NOMO-1 treated with dmso at 0.1 percent for 144 hours (cell line): ENCODE data around the gene DYRK1B.
"Not testable (repeated sequence)": the region's sequence is repeated elsewhere in the genome, so short reads cannot be mapped to it uniquely, and the experiment has no call there.

Experiments
- DNase-seq: peaks from one replicate; lab custom pipeline; 2025; ENCODE audit not compliant: unreplicated experiment; lab: John Stamatoyannopoulos, UW

DYRK1B gene

DNA sequence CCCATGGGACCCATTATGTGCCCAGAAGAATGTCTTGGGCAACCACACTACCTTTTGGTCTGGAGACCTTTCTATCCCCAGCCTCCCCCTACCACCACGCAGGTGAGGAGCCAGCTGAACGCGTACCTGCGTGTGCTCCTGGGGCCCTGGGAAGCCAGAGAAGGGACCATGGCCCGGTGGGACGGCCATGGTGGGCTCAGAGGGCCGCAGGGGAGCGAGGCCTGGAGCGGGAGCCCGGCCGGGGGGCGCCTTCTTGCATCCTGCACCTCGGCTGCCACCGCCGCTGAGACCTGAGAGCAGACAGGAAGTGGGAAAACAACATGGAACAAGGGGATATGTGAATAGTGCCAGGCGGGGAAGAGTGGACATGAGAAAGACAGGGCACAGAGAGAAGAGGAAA lies 2.3 kb downstream of the DYRK1B start:
- no peak for DNase-seq

DNA sequence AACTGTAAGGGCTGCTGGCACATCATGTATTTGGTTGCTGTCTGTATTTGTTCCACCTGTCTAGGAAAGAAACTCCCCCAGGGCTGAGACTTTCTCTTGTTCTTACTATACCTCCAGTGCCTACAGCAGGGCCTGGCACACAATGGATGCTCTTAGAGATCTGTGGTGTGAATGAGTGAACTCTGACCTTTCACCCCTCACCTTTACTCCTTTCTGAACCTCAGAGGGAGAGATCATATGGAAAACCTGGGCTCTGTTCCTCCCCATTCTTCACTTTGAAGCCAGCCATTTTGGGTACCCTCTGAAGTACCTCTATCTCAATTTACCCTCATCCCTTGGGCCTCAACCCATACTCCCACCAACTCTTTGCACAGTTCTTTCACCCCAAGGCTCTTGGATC lies 3.1 kb downstream of the DYRK1B start:
- no peak for DNase-seq

DNA sequence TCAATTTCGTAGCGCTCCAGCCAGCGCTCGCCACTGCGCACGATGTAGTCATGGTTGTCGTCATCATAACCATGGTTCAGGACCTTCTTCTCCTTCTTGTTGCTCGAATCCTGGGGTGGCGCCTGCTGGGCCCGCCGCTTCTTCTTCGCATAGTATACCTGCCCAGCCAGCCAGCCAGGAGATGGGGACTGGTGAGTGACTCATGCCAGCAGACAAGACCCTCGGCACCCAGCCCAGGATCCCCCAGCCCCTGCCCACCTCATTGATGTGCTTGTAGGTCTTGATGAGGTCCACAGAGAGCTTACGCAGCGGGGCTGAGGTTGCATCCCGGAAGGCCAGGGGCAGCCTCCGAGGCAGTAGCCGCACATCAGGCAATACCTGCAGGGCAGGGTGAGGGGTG lies 3.6 kb downstream of the DYRK1B start:
- no peak for DNase-seq

DNA sequence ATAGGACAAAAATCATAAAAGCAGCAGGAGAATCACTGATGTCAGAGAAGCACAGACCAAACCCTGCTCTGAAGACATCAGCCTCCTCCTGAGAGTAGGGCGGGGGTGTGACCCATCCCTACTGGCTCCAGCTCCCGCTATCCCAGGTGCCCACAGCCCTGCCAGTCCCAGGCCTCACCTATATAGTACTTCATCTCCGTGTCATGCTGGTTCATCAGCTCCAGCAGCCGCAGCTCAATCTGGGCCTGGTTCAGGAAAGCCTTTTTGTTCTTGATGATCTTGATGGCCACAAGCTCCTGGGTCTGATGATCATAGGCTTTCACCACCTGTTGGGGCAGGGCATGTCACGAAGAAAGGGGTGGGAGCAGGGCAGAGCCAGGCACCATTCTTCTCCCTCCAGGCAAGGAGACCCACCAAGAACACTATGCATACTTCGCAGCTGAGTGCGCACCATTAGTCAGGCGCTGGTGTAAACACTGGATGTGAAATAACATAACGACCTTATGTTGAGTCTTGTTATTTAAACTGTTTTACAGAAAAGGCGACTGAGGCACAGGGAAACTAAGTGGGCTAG lies 4.2 kb downstream of the DYRK1B start:
- no peak for DNase-seq

DNA sequence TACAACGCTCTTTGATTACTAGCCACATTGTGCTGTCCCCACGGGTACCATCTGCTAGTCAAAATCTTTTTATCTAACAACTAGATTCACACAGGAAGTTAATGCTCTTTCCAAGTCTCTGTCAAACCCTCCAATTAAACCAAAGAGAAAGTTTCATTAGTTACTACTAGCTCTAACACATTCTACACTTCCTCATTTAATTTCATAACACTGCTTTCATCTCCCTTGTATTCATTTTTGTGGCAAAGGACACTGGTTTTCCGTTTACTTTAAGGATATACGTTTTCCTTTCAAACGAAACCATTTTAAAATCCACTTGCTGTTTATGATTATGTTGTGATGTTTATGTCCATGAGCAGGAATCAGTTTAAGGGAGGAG lies 5.3 kb downstream of the DYRK1B start:
- peak; percentile 14 for DNase-seq

DNA sequence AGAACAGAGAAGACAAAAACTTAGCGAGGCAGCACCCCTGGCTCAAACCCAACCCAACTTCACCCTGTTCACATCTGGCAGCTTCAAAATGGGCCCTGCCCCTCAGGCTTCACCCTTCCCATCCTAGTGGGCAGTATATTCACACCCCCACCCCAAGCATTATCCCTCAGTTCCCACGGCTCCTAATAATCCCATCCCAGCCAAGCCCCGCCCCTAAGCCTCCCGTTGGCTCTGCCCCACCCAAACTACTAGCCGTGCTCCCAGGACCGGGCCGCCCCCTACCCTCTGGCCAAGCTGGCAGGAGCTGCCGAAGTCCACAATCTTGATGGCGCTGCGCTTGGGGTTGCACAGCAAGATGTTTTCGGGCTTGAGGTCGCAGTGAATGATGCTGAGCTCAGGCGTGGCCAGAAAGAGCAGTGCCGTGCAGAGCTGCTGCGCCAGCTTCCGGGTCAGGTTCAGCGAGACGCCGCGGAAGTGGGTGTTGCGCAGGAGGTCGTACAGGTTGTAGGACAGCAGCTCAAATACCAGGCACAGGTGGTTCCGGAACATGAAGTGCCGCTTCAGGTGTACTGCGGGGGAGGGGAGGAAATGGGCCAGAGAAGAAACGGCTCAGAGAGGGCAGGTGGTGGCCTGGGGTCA lies 5.8 kb downstream of the DYRK1B start:
- DNase-seq = no peak

DNA sequence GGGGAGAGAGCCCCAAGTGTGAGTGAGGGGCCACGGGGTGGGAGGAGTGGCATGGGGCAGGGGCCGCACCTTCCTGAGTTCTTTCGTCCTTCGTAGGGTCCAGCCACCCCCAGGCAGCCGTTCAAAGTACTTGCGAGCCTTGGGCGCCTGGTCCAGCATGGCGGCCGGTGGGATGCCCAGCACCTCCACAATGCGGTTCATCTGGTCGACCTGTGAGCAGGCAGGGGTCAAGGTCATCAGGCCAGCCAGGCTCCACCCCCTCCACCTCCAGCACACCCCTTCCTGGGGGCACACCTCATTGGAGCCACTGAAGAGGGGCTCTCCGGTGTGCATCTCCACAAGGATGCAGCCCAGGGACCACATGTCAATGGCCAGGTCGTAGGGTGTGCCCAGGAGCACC lies 6.7 kb downstream of the DYRK1B start:
- DNase-seq = no peak

DNA sequence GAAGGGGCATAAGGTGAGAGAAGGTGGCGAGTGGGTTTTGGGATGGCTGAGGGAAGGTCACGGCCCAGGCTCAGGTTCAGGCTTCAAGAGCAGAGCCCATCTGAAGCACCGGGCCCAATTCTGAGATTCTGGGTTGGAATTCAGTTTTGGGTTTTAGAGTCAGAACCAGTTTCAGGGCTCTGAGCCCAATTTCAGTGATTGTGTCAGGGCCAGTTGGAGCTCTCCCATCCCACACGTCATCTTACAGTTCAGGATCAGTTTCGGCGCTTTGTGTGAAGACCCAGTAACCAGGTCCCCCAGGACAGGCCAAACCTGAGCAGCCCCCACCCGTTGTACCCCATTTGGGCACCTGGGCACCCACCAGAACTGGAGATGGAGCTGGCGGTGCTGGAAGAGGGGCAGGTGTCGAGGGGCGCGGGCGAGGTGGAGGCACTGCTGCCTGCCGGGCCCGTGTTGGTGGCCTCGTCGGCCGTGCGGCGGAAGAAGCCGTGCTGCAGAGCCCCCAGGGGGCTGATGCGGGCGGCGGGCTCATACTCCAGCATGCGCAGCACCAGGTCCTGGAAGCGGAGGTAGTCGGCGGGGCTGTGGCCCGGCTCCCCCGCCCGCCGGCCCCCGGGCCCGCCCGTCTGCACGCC lies 7.5 kb downstream of the DYRK1B start:
- no peak for DNase-seq

DNA sequence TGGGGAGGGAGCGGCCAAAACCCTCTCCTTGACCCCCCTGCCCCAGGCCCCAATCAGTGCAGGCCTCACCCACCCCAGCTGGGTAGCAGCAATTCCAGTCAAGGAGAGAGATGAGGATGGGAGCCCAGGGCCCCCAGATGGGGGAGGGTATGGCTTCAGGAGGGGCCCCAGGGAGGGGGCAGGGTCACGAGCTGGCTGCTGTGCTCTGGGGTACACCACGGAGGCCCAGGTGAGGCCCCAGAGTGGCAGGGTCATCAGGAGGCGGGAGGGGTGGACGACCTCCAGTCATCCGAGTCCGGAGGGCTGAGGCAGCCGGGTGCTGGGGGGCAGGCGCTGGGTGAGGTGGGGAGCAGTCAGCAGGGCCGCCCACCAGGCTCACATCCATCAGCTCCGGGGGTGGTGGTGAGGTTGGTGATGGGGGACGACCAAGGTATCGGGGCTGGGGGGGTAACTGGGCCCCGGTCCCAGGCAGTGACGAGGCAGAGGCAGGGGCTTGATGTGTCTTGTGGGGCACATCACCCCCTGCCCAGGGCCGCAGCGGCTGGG lies 8.4 kb downstream of the DYRK1B start:
- DNase-seq = no peak

DNA sequence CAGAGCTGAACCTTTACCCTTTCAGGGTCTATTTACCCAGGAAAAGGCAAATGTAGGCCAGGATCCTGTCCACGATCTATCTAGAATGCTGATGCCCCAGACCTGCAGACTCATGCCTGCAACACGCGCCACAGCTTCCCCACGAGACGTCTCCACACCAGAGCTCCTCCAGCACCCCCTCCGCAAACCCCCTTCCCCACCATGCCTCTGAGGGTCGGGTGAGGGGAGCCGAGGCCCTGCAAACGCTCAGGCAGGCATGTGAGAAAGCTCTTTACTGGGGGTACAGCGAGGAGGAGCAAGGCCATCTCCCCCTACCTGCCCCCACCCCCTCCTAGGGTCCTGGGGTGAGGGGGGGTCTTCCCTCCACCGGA lies 8.9 kb downstream of the DYRK1B start:
- DNase-seq = no peak

DNA sequence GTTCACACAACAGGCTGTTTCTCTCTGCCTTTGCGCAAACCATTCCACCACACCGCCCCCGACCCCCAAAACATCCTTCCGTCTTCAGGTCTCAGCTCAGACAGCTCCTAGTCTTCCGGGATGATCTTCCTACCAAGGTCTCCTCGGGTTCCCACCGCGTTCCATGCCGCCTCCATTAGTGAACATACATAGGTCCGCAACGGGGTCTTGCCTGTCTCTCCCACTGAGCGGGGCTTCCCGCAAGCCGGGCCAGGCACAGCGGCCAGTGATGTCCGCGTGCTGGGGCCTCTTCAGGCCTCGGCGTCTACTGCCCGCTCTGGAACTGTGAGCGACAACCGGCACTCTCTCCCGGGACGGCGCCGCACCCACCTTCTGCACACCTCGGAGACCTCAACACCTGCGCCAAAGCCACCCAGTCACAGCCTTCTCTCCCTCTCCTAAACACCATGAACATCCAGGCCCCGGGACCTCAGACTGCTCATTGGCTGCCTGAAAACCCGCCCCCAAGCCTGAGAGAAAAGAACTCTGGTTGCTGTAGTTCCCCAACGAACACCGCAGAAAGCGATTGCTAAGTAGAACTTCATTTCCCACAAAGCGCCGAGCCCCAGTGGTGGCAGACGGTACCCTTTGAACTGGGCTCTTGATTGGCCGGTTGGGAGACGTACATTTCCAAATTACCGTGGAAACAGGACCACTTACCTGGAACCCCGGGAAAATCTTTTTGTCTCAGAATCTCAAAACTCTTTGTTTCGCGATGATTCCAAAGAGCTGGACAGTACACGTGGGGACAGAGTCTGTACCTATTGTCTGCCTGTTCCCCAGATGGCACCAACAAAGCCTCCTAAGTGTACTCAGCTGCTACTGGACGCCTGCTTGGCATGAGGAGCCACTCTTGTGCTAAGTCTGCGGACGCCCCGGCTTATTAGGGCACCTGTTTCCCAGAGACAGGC lies 9.5 kb downstream of the DYRK1B start:
- peak; percentile 89 for DNase-seq

DNA sequence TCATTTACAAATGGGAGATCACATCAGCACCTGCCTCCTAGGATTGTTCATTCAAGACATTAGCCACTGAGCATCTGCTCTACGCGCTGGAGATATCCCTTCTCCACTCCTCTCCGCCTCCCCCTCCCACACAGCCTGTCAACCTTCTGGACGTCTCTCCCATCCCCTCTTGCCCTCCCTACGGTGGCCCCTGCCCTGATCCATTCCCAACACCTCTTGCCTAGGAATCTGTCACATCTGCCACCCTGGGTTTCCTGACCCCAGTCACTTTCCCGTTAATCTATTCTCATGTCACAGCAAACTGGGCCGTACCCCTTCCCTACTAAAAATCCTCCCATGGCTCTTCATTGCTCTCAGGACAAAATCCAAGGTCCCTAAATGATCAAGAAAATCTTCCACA lies 10.3 kb downstream of the DYRK1B start:
- no peak for DNase-seq

DNA sequence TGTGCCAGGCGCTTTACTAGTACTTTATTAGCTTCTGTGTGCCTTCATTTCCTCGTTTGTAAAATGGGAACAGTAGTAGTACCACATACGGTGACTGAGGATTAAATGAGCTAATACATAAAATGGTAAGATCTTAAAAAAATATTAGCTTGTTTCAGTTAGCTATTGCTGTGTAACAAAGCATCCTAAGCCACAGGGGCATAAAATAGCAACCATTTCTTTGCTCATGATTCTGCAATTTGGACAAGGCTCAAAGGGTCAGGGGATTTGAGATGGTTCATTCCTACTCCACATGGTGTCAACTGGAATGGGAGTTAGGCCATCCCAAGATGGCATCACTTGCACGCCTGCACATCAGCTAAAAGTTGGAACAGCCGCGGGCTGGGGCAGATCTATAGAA lies 13.3 kb downstream of the DYRK1B start:
- no peak for DNase-seq

DNA sequence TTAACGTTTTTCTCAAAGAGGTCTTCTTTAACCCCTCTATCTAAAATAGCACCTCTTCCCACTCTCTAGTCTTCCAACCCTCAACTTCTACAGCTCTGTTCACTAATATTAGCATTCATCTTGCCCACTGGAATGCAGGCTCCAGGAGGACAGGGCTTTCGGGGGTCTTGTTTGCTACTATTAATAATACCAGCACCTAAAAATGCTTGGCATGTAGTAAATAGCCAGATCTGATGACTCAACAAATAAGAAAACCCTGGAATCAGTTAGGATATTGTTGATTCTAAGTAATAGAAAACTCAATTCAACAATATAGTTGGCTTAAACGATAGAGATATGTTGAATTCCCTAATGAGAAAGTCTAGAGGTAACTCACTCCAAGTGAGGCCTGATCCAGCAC lies 14.2 kb downstream of the DYRK1B start:
- DNase-seq = no peak

DNA sequence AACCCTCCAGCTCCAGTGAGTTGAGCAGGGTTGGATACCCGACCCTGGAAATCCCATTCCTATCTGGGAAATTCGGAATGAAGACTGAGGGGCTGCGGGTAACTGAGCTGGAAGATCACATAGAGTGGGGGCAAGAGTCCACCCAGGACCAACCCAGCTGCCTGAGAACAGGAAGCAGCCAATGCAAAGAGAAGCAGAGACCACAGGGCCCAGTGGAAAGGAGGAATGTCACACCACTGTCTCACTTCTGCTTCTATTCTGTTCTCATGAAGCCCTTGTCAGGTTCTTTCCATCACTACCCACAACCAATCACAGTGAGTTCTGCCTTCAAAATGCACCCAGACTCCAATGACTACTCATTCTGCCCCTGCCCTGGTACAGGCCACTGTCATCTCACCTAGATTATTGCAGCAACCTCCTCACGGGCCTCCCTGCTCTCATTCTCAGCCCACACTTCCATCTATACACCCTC lies 15.3 kb downstream of the DYRK1B start:
- DNase-seq = no peak

DNA sequence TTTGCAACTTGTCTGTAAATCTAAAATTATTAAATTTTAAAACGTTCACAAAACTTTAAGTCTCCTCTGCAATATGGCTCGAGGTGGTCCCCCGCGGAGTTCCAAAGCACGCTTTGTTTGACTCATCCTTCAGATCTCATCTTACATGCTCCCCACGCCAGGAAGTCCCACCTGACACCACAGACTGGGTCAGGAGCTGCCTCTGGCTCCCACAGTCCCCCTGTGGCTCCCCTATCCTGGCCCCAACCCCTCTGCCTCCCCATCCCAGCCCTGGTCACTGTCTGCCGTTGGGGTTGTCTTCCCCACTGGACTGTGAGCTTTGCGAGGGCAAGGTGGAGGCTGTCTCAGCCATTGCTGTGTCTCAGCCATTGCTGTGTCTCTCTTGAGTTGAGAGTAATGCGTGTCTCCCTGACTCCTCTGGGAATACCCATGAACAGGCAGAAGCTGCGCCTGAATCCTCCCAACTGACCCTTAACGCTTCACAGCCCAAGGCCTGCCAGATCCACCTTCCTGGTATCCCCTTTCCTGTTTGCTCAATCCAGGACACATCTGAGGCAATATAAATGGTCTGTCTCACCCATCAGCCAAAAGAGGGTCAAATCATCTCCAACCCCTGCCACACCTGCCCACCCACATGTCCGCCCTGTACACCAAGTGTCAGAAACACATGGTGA lies 15.9 kb downstream of the DYRK1B start:
- DNase-seq = no peak

DNA sequence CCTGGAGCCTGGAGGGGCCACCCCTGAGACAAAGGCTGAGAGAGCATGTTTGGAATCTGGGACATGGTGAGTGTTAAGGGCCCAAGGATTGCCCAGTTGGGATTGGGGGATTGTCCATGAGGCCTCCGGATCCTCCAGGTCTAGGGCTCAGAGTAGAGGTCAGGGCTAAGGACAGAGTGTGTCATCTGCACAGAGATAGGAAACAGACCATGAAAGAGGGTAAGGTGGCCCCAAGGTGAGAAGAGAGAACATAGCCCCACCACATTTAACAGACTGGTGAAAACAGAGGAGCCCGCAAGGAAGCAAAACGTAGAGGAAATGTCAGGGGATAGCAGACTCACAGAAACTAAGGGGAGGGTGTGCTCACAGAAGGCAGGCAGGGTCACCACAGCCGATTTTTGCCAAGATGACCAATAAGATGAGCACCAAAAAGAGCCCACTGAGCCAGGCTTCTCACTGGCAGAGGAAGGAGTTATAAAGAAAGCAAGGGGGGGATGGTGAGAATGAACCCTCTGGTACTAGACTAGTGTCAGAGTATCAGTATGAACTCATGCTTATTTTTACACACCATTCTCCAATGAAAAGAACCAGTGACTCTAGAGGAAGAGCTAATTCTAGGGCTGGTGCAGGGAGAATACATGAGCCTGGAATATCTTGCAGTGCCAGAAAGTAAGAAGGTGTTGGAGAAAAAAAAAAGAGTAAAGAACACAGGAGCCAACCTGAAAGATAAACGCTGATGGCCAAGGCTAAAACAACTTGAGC lies 17.5 kb downstream of the DYRK1B start:
- no peak for DNase-seq

DNA sequence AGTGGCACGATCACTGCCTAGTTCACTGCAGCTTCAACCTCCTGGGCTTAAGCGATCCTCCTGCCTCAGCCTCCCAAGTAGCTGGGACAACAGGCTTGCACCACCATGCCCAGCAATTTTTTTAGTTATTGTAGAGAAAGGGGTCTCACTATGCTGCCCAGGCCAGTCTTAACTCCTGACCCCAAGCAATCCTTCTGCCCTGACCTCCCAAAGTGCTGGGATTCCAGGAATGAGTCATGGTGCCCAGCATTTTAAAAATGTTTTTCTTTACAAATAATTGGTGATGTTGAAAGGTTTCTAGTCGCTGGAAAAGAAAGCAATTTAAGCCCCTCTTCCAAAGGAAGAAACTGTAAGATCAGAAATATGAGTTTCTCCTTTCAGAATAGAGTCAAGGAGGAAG lies 19.4 kb downstream of the DYRK1B start:
- DNase-seq = no peak

DNA sequence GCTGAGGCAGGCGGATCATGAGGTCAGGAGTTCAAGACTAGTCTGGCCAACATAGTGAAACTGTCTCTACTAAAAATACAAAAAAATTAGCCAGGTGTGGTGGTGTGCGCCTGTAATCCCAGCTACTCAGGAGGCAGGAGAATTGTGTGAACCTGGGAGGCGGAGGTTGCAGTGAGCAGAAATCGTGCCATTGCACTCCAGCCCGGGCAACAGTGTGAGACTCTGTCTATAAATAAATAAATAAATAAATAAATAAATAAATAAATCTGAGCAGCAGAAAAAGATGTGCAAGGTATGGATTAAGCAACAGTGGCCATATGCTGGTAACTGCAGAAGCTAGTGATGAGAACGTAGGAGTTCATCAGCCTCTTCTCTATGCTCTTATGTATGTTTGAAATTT lies 19.9 kb downstream of the DYRK1B start:
- not testable (repeated sequence) for DNase-seq
